GM04503 (cell line): ENCODE data around the gene PARVB.
"Not testable (repeated sequence)": the region's sequence is repeated elsewhere in the genome, so short reads cannot be mapped to it uniquely, and the experiment has no call there.

ENCODE experiments used
- DNase-seq: peaks from one replicate; pipeline ENCODE4 v3.0.0-alpha.2; 2012; ENCODE audit warnings: low read depth

The PARVB gene

DNA sequence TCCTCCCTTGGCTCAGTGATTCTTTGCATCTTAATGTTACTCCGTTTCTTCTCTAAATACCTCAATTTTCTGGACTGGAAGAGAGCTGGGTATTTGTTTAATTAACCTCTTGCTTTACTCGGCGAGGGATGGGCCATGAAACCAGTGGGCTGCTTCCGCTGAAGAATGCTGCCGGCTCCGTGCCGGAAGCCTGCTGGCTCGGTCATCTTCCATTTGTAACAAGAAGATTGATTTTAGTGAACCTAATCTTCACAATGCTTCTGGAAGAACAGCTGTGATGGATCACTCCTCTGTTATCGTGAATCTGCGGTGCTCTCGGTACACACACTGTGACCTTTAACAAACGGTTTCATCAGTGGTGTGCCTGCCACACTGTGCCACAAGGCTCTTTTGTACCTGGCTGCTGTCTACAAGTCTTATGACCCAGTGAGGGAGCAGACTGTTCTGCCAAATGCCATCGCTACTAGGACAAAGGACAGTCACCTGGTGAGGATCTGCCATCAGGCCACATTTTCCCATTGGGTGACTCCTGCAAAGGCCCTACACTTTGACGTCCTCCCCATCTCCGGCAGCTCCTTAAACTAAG lies 25.3 kb upstream of the PARVB start:
- DNase-seq = no peak

DNA sequence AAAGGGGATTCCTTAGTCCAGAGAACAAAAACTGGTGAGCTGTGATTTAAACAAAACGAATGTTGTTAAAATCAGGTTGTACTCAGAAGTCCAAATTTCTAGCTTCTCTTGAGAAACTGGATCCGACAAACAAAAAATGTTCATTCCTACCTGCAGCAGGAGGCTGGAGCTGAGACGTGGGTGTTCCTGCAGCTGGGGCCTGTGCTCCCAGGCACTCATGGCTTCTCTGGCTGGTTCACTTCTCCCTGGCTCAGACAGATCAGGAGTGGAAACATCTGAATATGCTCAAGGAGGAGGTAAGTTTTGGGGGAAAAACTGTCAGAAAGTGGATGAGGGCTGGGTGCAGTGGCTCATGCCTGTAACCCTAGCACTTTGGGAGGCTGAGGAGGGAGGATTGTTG lies 24.7 kb upstream of the PARVB start:
- no peak for DNase-seq

DNA sequence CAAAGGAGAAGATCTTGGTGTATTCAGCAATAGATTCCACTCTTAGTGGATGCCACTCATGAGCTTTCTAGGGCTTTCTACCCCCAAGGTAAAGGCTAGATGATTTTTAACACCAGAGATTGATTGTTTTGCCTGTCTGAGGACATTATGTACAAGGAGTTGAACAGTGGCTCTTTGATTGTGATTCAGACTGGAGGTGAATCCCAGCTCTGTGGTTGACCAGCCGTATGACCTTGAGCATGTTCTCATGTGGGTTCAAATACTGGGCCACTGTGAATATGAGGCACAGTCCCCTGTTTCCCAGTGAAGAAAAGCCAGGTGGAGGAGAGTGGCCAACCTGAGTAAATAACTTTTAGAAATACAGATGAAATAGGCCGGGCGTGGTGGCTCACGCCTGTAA lies 24.0 kb upstream of the PARVB start:
- no peak for DNase-seq

DNA sequence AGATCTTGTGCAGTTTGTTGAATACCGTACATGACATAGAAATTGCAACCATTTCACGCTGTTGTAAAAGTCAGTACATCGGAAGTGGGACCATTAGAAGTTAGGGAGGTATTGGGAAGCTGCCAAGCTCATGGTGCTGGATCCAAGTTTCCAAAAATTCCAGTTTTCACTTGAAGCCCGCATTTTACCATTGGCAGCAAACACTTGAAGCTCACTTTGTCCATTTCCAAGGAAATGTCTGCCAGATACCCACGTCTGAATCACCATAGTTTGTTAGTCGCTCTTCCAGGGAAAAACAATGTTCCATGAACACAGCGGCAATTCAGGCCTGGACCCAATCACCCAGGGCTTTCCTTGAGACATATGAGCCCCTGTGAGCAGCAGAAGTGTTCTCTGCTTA lies 22.6 kb upstream of the PARVB start:
- no peak for DNase-seq

DNA sequence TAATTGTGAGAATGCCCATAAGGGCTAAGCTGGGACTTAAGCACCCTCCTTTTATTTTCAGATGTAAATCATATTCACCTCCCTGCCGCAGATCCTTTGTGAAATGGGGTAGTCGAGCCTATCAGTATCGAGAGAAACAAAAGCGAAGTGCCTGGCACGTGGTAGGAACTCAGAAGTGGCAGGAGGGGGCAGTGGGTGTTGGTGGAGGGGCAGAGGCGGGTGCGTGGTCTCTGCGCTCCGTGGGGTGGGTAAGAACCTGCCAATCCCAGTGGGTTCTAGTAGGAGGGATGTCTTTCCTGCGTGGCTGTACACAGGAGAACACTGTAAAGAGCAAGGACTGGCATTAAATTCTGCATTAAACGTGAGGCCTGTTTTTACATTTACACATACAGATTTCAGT lies 21.8 kb upstream of the PARVB start:
- no peak for DNase-seq

DNA sequence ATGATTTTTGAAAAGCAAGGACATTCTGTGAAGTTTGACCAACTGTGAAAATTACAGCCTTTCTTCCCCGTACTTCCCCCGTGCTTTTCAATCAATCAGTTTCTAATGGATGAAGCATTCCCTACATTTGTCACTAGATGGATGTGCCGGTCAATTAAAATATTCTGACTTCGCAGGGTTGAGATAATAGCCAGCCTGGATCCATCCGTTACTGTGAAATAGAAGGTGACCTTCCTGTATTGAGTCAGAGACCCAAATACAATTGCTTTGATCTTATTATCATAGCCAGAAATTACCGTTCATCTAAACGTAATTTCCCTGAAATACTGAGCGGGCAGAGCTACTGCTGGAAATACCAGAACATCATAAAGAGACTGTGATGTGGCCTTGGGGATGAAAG lies 21.1 kb upstream of the PARVB start:
- DNase-seq = no peak

DNA sequence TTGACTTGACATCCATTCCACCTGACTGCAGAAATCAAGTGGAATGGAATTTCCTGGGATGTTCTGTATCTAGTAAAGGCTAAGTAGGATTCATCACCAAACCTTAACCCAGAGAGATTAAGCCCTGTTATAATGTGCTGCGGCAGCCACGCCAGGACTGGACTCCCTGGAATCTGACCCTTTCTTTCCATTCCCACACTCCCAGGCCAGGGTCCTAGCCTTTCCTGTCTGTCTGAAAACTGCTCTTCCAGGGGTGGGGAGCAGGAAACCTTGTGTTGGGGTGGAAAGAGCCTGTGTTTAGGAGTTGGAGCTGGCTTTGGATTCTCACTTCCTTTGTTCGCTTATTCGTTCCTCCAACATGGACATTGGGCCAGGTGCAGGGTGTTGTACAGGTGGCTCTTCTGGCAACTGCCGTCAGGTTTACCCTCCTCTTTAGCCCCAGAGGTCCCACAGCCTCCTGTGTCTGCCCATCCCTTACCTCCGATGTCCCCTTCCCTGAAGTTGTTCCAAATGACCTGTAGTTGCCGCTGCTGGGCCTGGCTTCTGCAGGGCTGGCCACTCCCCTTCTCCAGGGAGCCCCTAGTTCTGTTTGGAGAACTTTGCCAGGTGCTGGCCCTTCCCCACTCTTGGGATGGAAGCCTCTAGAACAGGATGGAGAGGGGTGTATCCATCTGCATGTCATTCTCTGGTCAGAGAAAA lies 20.5 kb upstream of the PARVB start:
- no peak for DNase-seq

DNA sequence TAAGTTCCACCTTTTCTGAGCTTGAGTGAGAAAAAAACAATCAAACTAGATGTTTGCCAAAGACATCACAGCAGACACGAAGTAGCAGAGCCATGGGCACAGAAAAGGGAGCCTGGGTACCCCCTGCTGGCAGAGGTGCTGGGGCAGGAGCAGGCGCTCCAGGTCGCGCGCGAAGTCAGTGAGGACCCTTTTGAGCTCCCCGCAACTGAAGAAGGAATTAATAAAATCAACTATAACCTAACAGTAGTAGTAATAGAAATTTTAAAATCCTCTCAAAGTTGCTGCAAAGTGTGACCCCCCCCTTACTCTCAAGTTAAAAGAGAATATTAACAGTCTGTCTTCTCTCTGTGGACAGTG lies 20.0 kb upstream of the PARVB start:
- no peak for DNase-seq

DNA sequence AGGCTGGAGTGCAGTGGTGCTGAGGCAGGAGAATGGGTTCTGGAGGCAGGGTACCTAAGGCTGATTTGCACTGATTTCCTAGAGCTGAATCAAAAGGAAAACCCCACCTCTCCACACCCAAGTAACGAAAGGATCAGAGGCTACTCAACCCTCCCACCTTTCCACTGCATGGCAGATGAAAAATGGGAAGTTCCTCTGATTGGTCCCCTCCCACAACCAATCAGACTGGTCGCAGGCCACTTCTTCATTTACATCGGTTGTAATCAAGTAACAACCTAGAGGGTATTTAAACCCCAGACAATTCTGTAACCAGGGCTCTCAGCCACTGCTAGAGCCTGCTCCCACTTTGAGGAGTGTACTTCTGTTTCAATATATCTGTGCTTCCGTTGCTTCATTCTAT lies 18.6 kb upstream of the PARVB start:
- DNase-seq = no peak

DNA sequence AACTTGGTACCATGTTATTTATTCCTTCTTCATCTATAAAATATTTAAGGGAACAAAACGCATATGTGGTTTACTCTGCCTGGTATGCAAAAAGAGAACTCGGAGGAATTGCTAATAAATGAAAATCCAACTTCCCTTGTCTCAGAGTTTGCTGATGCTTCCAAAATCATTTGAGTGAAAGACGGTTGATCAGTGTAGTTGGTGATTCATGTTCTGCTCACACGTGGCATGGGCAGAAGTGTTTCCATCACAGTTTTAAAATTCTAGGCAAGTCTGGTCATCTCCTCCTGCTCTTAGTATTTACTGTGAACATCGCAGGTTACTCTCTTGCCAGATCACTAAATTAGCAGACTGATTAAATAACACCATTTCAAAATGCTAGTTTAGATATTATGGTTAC lies 11.9 kb upstream of the PARVB start:
- no peak for DNase-seq

DNA sequence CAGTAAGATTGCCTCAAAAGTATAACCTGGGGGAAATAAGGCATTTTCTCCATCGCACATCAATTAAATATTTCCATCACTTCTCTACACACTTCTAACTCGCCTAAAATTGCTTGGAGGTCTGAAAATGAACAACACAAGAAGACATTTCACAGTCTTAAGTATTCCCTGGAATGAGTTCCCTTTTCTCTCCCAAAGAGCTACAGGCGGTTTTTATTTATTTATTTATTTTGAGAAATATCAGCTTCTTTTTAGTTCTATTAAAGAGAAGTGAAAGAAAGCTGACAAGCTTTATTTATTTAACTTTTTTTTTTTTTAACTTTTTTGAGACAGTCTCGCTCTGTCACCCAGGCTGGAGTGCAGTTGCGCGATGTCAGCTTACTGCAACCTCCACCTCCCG lies 11.5 kb upstream of the PARVB start:
- DNase-seq = no peak

DNA sequence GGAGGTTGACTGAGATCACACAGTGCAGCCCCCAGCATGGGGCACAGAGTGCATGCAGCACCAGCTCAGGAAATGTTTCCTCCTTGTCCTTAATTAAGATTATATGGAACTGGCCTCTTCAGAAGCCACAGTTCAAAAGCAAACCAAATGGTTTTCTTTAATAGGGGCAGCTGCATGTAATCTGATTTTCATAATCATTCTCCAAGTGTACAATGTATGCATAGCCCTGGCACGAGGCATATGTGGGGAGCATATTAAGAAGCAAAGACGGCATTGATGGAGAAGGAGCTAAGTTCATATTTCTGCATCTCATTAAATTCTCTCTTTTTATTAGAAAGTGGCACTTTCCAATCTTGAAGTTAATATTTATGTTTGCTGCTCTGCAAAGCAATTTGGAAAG lies 9.9 kb upstream of the PARVB start:
- DNase-seq = no peak

DNA sequence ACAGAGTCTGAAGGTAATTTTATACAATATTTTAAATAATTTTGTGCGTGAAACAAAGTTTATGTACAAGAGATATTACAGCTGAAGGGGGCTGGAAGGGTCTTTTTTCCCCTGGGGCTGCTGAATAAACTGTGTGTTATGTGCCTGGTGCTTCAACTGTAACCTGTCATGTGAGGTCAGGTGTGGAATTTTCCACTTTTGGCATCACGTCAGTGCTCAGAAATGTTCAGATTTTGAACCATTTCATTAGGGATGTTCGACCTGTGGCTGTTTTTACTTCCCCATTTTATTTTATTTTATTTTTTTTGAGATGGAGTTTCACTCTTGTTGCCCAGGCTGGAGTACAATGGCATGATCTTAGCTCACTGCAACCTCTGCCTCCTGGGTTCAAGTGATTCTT lies 7.5 kb upstream of the PARVB start:
- not testable (repeated sequence) for DNase-seq

DNA sequence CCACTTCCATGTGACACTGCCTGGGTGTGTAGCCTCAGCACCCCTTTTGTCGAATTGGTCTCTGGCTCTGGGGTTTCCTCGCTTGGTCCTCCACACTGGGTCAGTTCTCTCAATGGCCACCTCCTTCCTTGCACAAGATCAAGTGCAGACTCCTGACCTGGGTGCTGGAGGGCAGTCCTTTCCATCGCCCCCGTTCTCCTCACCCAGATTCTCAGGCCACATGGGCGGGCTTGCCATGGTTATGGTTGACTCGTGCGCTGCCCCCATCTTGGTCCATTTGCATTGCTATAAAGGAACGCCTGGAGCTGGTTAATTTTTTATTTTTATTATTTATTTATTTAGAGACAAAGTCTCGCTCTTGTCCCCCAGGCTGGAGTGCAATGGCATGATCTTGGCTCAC lies 5.5 kb upstream of the PARVB start:
- no peak for DNase-seq

DNA sequence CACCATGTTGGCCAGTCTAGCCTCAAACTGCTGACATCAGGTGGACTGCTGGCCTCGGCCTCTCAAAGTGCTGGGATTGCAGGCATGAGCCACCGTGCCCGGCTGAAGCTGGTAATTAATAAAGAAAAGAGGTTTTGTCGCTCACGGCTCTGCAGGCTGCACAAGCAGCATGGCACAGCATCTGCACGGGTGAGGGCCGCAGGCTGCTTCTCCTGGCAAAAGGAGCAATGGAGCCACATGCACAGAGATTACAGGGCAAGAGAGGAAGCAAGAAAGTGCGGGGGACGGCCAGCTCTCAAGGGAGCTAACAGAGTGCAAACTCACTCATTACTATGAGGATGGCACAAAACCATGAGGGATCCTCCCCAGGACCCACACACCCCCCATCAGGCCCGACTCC lies 4.7 kb upstream of the PARVB start:
- no peak for DNase-seq

DNA sequence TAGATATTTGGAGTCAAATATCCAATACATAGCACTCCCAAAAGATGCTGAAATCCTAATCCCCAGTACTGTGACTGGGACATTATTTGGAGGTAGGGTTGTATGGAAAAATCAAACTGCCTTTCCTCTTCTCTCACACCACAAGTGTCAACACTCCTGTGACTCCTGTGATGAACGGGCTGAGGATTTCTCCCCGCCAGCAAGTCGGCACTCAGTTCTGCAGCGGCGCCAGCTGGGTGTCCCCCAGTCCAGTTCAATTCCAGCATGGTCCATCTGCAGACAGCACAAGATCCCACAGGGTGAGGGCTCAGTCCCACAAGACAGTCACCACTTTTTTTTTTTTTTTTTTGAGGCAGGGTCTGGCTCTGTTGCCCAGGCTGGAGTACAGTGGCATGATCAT lies 4.3 kb upstream of the PARVB start:
- no peak for DNase-seq

DNA sequence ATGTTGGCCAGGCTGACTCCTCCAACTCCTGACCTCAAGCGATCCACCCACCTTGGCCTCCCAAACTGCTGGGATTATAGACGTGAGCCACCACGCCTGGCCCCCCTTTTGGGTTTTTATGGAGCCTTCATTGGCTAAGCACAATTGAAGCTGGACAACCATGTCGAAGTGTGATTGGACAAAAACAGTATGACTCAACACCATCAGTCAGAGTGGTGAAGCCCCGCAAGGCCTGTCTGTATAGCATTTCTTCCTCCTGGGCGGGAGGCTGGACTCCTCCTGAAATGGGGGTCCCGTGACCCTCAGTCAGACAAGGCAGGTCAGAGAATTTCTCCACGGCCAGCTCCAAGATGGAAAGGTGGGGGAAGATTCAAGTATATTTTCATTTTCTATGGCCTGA lies 3.1 kb upstream of the PARVB start:
- DNase-seq = no peak

DNA sequence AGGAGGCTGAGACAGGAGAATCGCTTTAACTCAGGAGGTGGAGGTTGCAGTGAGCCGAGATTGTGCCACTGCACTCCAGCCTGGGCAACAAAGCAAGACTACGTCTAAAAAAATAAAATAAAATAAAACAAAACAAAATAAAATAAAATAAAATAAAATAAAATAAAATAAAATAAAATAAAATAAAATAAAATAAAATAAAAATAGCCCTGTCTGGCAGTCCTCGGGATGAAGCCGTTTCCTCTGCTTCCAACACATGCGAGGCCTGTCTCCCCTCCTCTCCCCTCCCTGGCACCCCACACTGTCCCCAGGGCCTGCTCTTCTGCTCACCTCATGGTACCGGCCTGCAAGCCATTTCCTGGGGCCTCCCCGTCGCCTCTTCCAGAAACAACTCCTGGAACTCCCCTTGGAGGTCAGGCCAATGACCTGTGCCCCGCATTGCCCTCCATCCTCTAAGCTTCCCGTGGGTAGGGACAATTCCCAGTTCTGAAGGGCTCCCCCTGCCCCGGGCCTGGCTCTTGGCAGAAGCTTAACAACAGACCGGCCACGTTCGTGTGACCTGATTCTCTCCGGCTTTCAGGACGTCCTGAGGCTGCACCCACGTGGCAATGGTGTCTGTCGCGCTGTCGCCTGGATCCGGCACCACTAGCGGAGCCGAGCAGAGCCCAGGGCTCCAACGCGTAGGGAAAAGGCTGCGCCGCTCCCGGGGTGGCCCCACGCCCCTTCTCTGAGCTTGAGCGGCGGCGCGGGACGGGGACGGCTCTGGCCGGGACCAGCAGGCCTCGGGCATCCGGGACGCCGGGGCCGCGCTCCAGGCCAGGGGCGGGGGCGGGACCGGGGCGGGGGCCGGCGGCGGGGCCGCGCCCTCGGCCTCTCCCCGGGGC lies 456 bp upstream of the PARVB start:
- no peak for DNase-seq

DNA sequence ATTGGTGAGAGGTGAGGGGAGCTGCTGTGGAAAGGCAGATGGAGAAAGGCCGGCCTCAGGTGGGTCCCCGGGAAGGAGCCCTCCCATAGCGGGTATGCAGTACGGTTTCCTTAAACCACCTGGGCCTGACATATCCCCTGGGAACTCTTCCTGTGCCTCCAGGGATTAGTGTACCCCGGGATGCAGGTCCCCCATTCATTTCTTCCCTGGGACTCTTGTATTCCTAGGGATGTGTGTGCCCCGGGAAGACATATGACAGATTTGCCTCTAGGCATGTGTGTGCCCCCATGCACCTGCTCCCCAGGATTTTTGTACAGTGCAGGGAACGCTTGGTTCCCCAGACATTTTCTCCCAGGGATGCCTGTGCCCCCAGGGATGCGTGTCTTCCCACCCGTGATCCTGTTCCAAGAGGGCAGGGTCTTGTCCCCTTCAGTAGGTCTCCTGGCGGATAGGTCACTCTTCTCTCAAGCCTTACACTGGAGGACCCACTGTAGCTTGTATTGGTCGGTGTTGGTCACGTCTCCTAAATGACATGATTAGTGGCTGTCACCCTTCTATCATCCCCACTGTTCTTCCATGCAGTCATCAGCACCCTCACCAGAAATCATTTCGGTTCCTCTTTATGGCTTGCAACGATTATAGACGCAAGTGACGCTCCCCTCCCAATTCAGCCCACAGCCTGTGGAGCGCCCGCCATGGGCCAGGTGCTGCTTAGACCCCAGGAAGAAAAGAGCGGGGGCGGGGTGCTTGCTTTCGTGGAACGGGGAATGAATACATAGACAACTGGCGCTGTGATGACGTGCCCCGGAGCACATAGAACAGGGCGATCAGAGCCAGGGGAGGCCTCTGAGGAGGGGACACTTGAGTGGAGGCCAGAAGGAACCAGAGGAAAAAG lies 1.3 kb downstream of the PARVB start:
- no peak for DNase-seq

DNA sequence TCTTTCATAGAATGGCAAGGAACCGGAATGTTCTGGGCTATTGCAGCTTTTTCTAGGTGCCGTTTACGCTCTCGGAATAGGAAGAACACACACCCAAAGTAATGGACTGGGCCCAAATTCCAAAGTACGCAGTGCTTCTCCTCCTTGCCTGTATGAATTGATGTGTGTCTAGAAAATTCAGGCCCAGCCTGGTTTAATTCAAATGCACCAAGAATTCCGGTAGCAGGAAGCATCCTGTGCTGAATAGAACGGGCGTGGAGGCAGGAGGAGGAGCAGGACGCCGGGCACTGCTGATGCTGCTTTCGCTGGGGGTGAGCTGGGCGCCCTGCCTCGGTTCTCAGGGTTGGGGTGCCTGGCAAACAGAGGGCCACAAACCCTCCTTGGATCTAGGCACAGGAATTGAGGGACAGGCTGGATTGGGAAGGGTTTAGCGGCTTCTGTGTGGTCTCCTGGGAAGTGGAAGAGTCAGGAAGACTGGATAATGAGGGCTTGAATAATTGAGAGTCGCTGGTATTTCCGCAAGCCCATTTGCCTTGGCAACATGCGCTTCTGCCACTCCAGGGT lies 2.0 kb downstream of the PARVB start:
- no peak for DNase-seq

DNA sequence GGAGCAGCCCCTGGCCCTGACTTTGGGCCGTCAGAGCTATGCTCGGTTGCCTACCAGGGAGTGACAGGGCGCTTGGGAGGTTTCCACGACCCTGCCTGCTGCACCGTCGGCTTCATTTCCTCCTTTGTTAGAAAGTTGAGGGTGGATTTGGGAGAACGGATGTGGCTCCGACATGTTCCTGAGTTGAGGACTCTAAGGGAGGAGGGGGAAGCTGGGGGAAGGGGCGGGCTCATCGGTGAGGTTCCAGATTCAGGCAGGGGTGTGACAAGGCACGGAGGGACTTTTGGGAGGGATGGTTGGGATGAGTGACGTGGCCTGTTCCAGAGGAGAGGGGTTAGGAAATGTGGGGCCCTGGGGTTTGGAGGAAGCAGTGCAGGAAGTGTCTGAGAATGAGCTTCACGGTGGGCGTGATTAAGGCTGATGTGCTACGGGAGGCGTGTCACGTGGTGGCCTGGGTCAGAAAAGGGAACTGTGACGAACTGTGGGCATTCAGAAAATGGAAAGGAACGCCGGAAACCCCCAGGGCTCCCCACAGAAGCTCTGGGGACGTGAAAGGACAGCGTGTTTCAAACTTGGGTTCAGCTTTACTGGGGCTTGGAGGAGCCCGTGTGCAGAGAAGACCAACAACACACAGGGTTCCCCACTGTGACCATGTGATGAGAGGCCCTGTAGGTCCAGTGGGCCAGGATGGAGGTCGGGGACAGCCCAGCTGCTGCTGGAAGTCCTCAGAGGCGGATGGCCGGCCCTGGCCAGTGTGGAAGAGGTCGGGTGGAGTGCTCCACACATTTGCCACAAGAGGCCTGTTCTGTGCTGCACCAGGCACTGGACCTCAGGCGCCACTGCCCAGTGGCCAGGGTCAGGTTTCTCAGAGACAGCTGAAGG lies 2.8 kb downstream of the PARVB start:
- DNase-seq = peak; percentile 62
